GM12801 (cell line): ENCODE data around the gene BICD2.

Experiments
- TF ChIP-seq, protein P1 (sequence below): IDR thresholded peaks from one replicate; pipeline ENCODE4 v1.5.1; 2011; ENCODE audit warnings: control low read depth; ENCODE audit not compliant: insufficient read length; ENCODE audit errors: extremely low read depth

BICD2 gene

DNA sequence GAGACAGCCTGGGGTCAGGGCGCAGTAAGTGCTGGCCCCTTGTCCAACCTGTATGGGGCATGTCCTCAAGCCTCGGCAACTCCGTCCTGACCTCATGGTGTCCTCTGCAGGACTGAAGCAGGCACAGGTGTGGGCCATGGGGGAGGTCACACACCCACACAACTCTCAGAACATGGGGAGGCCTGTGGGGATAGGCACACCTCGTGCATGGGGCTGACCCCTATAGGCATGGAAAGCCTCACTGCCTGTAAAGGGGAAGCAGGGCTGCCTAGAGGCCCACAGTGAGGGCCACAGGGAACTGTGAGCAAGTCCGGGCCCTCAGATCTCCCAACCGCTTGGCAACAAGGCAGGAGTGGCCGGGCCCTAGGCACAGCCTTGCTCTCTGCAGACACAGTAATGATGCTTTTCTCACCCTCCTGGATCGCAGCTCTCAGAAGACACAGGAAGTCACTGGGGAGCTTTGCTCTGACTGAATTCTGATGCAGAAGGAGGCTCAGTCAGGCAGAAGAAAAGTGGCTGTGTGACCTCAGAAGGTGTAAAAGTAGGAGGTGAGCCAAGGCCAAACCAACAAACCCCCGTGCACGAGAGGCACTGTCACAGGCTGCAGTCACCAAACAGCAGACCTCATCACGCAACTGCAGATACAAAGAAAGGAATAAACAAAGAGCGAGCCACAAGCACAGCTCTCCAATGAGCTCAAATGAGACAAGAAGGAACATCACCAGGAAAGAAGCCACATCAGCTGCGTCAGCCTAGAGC is 100.1 kb downstream of the BICD2 start:
- TF ChIP-seq, protein P1, sequence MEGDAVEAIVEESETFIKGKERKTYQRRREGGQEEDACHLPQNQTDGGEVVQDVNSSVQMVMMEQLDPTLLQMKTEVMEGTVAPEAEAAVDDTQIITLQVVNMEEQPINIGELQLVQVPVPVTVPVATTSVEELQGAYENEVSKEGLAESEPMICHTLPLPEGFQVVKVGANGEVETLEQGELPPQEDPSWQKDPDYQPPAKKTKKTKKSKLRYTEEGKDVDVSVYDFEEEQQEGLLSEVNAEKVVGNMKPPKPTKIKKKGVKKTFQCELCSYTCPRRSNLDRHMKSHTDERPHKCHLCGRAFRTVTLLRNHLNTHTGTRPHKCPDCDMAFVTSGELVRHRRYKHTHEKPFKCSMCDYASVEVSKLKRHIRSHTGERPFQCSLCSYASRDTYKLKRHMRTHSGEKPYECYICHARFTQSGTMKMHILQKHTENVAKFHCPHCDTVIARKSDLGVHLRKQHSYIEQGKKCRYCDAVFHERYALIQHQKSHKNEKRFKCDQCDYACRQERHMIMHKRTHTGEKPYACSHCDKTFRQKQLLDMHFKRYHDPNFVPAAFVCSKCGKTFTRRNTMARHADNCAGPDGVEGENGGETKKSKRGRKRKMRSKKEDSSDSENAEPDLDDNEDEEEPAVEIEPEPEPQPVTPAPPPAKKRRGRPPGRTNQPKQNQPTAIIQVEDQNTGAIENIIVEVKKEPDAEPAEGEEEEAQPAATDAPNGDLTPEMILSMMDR, result no peak

- TF ChIP-seq, protein P1, result no peak
Measured at GRCh38 chr9:92663951-92664350, 100.7 kb downstream of the BICD2 start.

- TF ChIP-seq, protein P1, result no peak
Measured at GRCh38 chr9:92663126-92663525, 101.5 kb downstream of the BICD2 start.

GRCh38 chr9:92661743-92662142 is 102.9 kb downstream of the BICD2 start:
- TF ChIP-seq, protein P1, result no peak
